IMR-90 (cell line): ENCODE measurements around the gene LCN12. TPM values are rescaled to one million over a fixed set of nuclear protein-coding genes. Genes with fewer than 3 reads are reported as not detected.

Experiments
- ATAC-seq: fragments of 200-7000 bp; cut with Tn5 transposase; 2 replicates; pipeline ENCODE4 v1.9.1; 2020; ENCODE audit warnings: low read depth, mild to moderate bottlenecking, moderate library complexity
- BruUV-seq: library from RNA; stranded (reverse); fragments of 400-500 nt; replicated peaks from 2 replicates; lab custom pipeline; 2021; lab: Mats Ljungman, UMichigan
- CTCF ChIA-PET: fragments of 300-600 bp; formaldehyde crosslinking; extraction: SDS; loops from one replicate; lab custom pipeline; 2021; ENCODE audit warnings: antibody characterized with exemption; lab: Yijun Ruan, JAX
- POLR2A ChIA-PET: fragments of 300-600 bp; sonication (Branson Sonifier 250); formaldehyde crosslinking; loops from one replicate; lab custom pipeline; 2022; ENCODE audit warnings: antibody characterized with exemption; ENCODE audit not compliant: unreplicated experiment; lab: Charles Lee
- DNase-seq: peaks from one replicate; pipeline ENCODE4 v3.0.0; 2013
- H2AFZ ChIP-seq: replicated peaks from 2 replicates; pipeline ENCODE3; 2013; ENCODE audit warnings: low read length, mild to moderate bottlenecking; ENCODE audit not compliant: poor library complexity
- H2AK5ac ChIP-seq: 2 replicates; pipeline ENCODE4 v1.6.1; 2013; ENCODE audit warnings: low read depth, low read length, inconsistent platforms
- H2AK9ac ChIP-seq: replicated peaks from 2 replicates; pipeline ENCODE3; 2013; ENCODE audit warnings: mild to moderate bottlenecking, low read depth, low read length, moderate library complexity; ENCODE audit not compliant: poor library complexity
- H2BK120ac ChIP-seq: 2 replicates; pipeline ENCODE4 v1.6.1; 2013; ENCODE audit warnings: low read depth, low read length, inconsistent platforms
- H2BK15ac ChIP-seq: 3 replicates; pipeline ENCODE4 v1.6.1; 2013; ENCODE audit warnings: low read depth, low read length, inconsistent platforms
- H2BK20ac ChIP-seq: 2 replicates; pipeline ENCODE4 v1.6.1; 2013; ENCODE audit warnings: low read depth, mild to moderate bottlenecking, inconsistent platforms, low read length, moderate library complexity
- H2BK5ac ChIP-seq: 2 replicates; pipeline ENCODE4 v1.6.1; 2013; ENCODE audit warnings: mild to moderate bottlenecking, low read depth, low read length, inconsistent platforms; ENCODE audit not compliant: poor library complexity, severe bottlenecking
- H3K14ac ChIP-seq: replicated peaks from 2 replicates; pipeline ENCODE4 v1.6.1; 2013; ENCODE audit warnings: low read depth, low read length, inconsistent platforms
- H3K18ac ChIP-seq: 2 replicates; pipeline ENCODE4 v1.6.1; 2013; ENCODE audit warnings: low read depth, low read length, control low read depth
- H3K23ac ChIP-seq: 2 replicates; pipeline ENCODE4 v1.6.1; 2013; ENCODE audit warnings: low read depth, low read length, inconsistent platforms
- H3K27ac ChIP-seq: 2 replicates; pipeline ENCODE4 v1.5.1; 2013; ENCODE audit warnings: mild to moderate bottlenecking, control low read depth, low read length; ENCODE audit not compliant: insufficient read depth
- H3K27me3 ChIP-seq: 2 replicates; pipeline ENCODE4 v1.6.1; 2013; ENCODE audit warnings: low read length; ENCODE audit not compliant: control insufficient read depth, insufficient read depth
- H3K36me3 ChIP-seq: 2 replicates; pipeline ENCODE4 v1.6.1; 2013; ENCODE audit warnings: low read length, mixed read lengths; ENCODE audit not compliant: control insufficient read depth, insufficient read depth
- H3K4ac ChIP-seq: 2 replicates; pipeline ENCODE4 v1.6.1; 2013; ENCODE audit warnings: low read depth, low read length, inconsistent platforms
- H3K4me1 ChIP-seq: 2 replicates; pipeline ENCODE4 v1.6.1; 2013; ENCODE audit warnings: low read length, mixed read lengths; ENCODE audit not compliant: control insufficient read depth, insufficient read depth
- H3K4me2 ChIP-seq: 2 replicates; pipeline ENCODE4 v1.6.1; 2013; ENCODE audit warnings: low read depth, mild to moderate bottlenecking, control low read depth, low read length, moderate library complexity
- H3K4me3 ChIP-seq: 2 replicates; pipeline ENCODE4 v1.5.1; 2013; ENCODE audit warnings: low read depth, mild to moderate bottlenecking, control low read depth, low read length, moderate library complexity; ENCODE audit not compliant: insufficient read depth
- H3K56ac ChIP-seq: 2 replicates; pipeline ENCODE4 v1.6.1; 2013; ENCODE audit warnings: low read length, inconsistent platforms; ENCODE audit not compliant: insufficient read depth; ENCODE audit errors: extremely low read depth
- H3K79me1 ChIP-seq, 2 experiments: 2 replicates each; pipeline ENCODE4 v1.6.1; 2013; ENCODE audit warnings: low read length in 2 of 2, inconsistent platforms in 1 of 2, low read depth in 1 of 2
- H3K9ac ChIP-seq: 2 replicates; pipeline ENCODE4 v1.6.1; 2013; ENCODE audit warnings: low read depth, low read length, control low read depth
- H3K9me1 ChIP-seq: 2 replicates; pipeline ENCODE4 v1.6.1; 2013; ENCODE audit warnings: low read length, inconsistent platforms; ENCODE audit not compliant: insufficient read depth
- H3K9me3 ChIP-seq: 2 replicates; pipeline ENCODE4 v1.6.1; 2013; ENCODE audit warnings: low read length; ENCODE audit not compliant: control insufficient read depth, insufficient read depth
- H4K20me1 ChIP-seq: 2 replicates; pipeline ENCODE4 v1.6.1; 2013; ENCODE audit warnings: low read length, inconsistent platforms; ENCODE audit not compliant: insufficient read depth
- H4K5ac ChIP-seq: 2 replicates; pipeline ENCODE4 v1.6.1; 2013; ENCODE audit warnings: mild to moderate bottlenecking, low read depth, low read length, control low read depth
- H4K8ac ChIP-seq, 2 experiments: 2 replicates each; pipeline ENCODE4 v1.6.1; 2013; ENCODE audit warnings: low read depth in 2 of 2, low read length in 2 of 2, control low read depth in 1 of 2, inconsistent platforms in 1 of 2
- H4K91ac ChIP-seq: 2 replicates; pipeline ENCODE4 v1.6.1; 2013; ENCODE audit warnings: low read depth, low read length, inconsistent platforms; ENCODE audit not compliant: insufficient read depth
- CTCF ChIP-seq: conservative IDR thresholded peaks from 2 replicates; pipeline ENCODE4 v1.5.1; 2012; ENCODE audit warnings: mild to moderate bottlenecking, low read depth, low read length, improper control_type of control experiment
- RCOR1 ChIP-seq: IDR thresholded peaks from 2 replicates; pipeline ENCODE4 v1.6.1; 2012; ENCODE audit warnings: mild to moderate bottlenecking, low read length, improper control_type of control experiment; ENCODE audit not compliant: insufficient replicate concordance
- WGBS, 2 experiments: methylation state at CpG; one replicate each; pipeline versions ENCODE4 v1.1.5 to v1.1.7; 2013; ENCODE audit warnings: missing lambda C conversion rate in 2 of 2; ENCODE audit not compliant: insufficient read length in 1 of 2; ENCODE audit errors: extremely low coverage in 2 of 2; 5-methylcytosine and 5-hydroxymethylcytosine counted together
- dilution Hi-C: fragments of 300-500 bp; cut with HindIII; formaldehyde crosslinking; loops from one replicate; pipeline ENCODE4 v1.14.3; 2018; ENCODE audit warnings: low sequenced_read_pairs; ENCODE audit not compliant: unreplicated experiment
- in situ Hi-C: fragments of 300-500 bp; cut with MboI; formaldehyde crosslinking; loops from 3 replicates; pipeline ENCODE4 v1.14.3; 2019; ENCODE audit warnings: low sequenced_read_pairs, inconsistent platforms, mixed read lengths
- intact Hi-C: fragments of 100-400 bp; cut with micrococcal nuclease; formaldehyde crosslinking; loops from 2 replicates; pipeline ENCODE4 v1.10.0; 2022
- polyA plus RNA-seq, 3 experiments: library from polyadenylated mRNA; depleted of rRNA; stranded (reverse); fragments of >200 nt; gene quantifications; 2 replicates each; pipeline ENCODE4 v1.2.3, GENCODE V29; 2012; ENCODE audit warnings: low replicate concordance in 1 of 3
- total RNA-seq: library from RNA; depleted of rRNA; stranded (reverse); fragments of >200 nt; gene quantifications from 2 replicates; pipeline ENCODE4 v1.2.3, GENCODE V29; 2012

The LCN12 gene
- total and polyA plus RNA-seq, 2 of the 4 experiments (the other 2 are of a cell fraction): 0.12 TPM; not detected in 1

- no peak overlapping the region for H4K91ac ChIP-seq
- H2AFZ ChIP-seq: no peak overlapping the region
- no peak overlapping the region for H4K8ac ChIP-seq
- intact Hi-C loops (no loop called here), in situ Hi-C loops (no loop called here), dilution Hi-C loops (no loop called here)
- no peak overlapping the region for H3K14ac ChIP-seq
- ChIA-PET POLR2A (no interaction called here), CTCF (no interaction called here)
- H4K5ac ChIP-seq: no peak overlapping the region
- TF ChIP-seq RCOR1 (no peak), CTCF (no peak)
- H3K9ac ChIP-seq: no peak overlapping the region
- H3K27me3 ChIP-seq: peaks cover 14% of the 10 kb centered on the region; the same call in 1 of the 2 replicates
- no peak overlapping the region for H2BK15ac ChIP-seq
- no TSS peak for BruUV-seq
- ATAC-seq (no peak), DNase-seq (no peak)
- no peak overlapping the region for H2AK9ac ChIP-seq
- no peak overlapping the region for H3K4ac ChIP-seq
- H3K79me1 ChIP-seq: no peaks in the 10 kb centered on the region
- H3K56ac ChIP-seq: no peak overlapping the region
- H3K23ac ChIP-seq: no peak overlapping the region
- H2BK5ac ChIP-seq: no peak overlapping the region
- 60% methylated on average over 9 of the region's 14 CpGs; no CpG with 5 or more reads in 1 of the 2 experiments for WGBS, 2 experiments
- no peaks in the 10 kb centered on the region for H4K20me1 ChIP-seq
- no peak overlapping the region for H3K27ac ChIP-seq
- H2AK5ac ChIP-seq: no peak overlapping the region
- H3K9me3 ChIP-seq: no peaks in the 10 kb centered on the region
- H3K4me1 ChIP-seq: no peaks in the 10 kb centered on the region
- no peak overlapping the region for H3K4me2 ChIP-seq
- H2BK20ac ChIP-seq: no peak overlapping the region
- H3K4me3 ChIP-seq: no peak overlapping the region
- no peaks in the 10 kb centered on the region for H3K36me3 ChIP-seq
- no peak overlapping the region for H2BK120ac ChIP-seq
- no peaks in the 10 kb centered on the region for H3K9me1 ChIP-seq
- H3K18ac ChIP-seq: no peak overlapping the region
These were observed 19.7 kb downstream of the LCN12 start for GRCh38 chr9:136971746-136972145.
